ENCODE data around the gene PCDHGB4. TPM values are rescaled to one million over a fixed set of nuclear protein-coding genes. Genes with fewer than 3 reads are reported as not detected.

Gene PCDHGB4
- total RNA-seq = not detected

DNA sequence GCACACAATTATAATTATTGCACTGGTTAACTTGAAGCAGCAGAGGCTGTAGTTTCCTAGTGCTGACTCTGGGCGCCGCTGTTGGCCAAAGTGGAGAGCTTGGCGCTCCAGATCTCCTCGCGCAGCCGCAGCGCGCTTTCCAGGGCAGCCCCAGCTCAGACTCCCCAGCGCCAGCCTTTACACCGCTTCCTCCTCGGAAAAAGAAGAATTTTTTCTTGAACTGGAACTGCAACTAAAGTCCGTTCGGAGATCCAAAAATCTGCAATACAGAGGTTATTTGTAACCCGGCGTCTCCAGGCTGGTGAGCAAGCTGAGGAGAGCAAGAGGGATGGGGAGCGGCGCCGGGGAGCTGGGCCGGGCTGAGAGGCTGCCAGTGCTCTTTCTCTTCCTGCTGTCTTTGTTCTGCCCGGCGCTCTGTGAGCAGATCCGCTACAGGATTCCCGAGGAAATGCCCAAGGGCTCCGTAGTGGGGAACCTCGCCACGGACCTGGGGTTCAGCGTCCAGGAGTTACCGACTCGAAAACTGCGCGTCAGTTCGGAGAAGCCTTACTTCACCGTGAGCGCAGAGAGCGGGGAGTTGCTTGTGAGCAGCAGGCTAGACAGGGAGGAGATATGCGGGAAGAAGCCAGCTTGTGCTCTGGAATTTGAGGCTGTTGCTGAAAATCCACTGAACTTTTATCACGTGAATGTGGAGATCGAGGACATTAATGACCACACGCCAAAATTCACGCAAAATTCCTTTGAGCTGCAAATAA is at the start of gene PCDHGB4:
TSS of gene PCDHGB4 (plus strand) at position 142 of the 755 bp plus-strand sequence. CDS start at position 329, 187 bp downstream.

DNA sequence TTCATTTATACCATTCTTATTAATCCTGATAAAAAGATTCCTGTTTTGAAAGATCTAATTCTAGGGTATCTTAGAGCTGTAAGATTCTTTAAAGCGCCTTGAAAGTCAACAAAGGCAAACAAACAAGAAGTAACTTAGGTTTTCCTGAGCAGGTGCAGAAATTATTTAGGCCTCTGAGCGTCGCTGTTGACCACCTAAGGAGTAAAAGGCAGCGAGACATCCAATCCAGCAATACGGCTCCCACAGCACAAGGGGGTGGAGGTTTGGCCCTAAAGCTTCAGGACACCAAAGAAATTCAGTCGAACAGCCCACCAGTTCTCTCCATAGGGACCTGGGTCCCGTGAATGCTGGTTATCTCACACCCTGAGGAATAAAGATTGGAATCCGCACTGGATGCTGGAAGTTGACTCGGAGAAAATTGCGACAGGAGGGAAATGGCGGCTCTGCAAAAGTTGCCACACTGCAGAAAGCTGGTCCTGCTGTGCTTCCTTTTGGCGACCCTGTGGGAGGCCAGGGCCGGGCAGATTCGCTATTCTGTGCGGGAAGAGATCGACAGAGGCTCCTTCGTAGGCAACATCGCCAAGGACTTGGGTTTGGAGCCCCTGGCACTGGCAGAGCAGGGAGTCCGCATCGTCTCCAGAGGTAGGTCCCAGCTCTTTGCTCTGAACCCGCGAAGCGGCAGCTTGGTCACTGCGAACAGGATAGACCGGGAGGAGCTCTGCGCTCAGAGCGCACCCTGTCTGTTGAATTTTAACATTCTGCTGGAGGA is 48.8 kb upstream of the PCDHGB4 start, which contains the start of gene PCDHGA2:
TSS of gene PCDHGA2 (plus strand) at position 223 of the 769 bp plus-strand sequence.

DNA sequence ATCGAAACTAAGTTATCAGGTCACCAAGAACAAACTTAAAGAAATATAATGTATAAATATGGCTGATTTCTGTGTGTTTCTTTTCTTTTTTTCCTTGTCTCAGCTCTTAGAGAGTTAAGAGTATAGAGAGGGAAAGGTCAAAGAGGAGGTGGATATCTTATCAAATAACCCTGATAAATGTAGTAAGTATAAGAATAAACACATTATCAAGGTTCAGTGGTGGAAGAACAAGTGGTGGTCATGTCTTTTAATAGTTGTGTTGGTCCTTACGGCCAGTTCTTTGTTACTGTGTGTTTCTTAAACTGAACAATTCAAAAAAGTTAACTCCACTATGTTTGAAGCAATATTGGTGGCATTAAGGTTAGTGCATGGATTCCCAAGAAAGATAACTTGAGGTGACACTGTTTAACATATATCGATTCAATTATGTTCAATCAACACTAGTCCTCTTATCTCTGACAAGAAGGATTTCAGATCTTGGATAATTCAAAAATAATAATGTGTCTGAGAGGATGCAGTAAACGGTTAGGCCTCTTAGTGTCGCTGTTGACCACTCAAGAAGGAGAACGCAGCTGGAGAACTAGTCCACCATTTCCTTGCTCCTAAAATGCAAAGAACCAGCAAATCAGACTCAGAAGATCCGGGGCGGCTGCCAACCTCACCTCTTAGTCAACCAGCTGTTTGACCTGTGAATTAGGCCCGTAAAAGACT is 44.1 kb upstream of the PCDHGB4 start, which contains the start of gene PCDHGA3:
TSS of gene PCDHGA3 (plus strand) at position 588 of the 711 bp plus-strand sequence. CDS start 205 bp downstream, outside the sequence.

DNA sequence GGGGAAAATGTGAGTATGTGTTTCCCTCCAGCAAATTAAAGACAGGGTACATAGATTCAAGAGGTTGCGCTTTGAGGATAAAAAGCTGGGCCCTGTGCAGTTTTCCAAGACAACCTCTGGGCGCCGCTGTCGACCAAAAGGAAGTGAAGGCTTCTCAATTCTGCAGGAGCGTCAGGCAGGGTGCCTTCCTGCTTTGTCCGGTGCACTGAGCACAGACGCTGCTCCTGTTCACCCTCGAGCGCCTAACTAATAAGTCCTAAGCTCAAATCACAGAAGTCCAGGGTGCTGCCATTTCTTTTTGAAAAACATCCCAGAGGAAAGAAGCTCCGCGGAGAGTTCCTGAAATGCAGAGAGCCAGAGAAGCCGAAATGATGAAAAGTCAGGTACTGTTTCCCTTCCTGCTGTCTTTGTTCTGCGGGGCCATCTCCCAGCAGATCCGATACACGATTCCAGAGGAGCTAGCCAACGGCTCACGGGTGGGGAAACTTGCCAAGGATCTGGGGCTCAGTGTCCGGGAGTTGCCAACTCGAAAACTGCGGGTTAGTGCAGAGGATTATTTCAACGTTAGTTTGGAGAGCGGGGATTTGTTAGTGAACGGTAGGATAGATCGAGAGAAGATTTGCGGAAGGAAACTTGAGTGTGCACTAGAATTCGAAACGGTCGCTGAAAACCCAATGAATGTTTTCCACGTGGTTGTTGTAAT is 37.4 kb upstream of the PCDHGB4 start, which contains the start of gene PCDHGB1:
TSS of gene PCDHGB1 (plus strand) at position 183 of the 703 bp plus-strand sequence. CDS start at position 345, 162 bp downstream.

DNA sequence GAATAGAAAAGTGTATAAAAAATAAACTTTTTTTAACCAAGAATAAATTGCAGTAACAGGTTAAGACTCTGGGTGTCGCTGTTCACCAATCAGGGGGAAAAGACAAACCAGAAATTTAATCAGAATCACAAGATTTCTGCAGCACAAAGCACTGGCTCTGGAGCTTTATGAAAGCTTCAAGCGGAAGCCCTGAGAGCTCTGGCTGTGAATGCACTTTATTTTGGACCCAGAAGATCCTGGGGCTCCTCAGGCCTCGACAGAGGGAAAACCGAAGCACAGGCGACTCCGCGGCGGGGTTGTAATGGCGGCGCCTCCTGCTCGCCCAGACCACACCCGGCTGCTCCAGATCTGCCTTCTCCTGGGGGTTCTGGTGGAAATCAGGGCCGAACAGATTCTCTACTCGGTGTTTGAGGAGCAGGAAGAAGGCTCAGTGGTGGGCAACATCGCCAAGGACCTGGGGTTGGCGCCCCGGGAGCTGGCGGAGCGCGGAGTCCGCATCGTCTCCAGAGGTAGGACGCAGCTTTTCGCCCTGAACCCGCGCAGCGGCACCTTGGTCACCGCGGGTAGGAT is 32.5 kb upstream of the PCDHGB4 start, which contains the start of gene PCDHGA4:
TSS of gene PCDHGA4 (plus strand) at position 122 of the 570 bp plus-strand sequence. CDS start at position 209, 87 bp downstream.

DNA sequence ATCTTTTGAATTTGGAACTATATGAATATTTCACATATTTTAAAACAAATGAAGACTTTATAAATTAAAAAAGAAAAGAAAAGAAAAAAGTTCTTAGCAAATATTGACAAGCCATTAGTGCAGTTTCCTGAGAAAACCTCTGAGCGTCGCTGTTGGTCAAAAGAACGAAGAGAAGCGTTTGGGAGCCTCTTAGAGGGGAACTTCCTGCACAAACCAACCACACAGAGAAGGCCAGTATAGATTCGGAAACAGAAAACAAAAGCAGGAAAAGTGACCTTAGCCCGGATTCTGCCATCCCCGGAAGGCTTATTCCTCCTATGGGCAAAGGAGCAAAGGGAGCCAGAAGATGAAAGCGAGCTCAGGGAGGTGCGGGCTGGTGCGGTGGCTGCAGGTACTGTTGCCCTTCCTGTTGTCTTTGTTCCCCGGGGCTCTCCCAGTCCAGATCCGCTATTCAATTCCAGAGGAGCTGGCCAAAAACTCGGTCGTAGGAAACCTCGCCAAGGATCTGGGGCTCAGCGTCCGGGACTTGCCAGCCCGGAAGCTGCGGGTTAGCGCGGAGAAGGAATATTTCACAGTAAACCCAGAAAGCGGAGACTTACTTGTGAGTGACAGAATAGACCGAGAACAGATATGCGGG is 27.6 kb upstream of the PCDHGB4 start, which contains the start of gene PCDHGB2:
TSS of gene PCDHGB2 (plus strand) at position 205 of the 637 bp plus-strand sequence. CDS start at position 347, 142 bp downstream.

DNA sequence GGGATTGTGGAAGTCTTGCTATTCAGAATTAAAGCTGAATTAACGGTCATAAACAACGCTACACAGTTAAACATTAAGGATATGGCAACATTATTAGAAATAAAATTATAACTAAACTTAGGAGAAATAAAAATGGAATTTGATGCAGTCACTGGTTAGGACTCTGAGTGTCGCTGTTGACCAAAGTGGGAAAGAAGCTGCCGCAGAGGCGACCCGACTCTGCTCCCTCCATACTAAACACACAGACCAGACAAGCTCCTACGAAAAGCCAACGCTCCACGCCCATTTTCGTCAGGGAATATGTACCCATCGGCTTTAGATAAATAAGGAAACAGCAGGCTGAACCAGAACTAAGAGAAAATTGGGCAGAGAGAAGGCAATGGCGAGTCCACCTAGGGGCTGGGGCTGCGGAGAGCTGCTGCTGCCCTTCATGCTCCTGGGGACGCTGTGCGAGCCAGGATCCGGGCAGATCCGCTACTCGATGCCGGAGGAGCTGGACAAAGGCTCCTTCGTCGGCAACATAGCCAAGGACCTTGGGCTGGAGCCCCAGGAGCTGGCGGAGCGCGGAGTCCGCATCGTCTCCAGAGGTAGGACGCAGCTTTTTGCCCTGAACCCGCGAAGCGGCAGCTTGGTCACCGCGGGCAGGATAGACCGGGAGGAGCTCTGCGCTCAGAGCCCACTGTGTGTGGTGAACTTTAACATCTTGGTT is 23.4 kb upstream of the PCDHGB4 start, which contains the start of gene PCDHGA5:
TSS of gene PCDHGA5 (plus strand) at position 211 of the 709 bp plus-strand sequence. CDS start at position 380, 169 bp downstream.

DNA sequence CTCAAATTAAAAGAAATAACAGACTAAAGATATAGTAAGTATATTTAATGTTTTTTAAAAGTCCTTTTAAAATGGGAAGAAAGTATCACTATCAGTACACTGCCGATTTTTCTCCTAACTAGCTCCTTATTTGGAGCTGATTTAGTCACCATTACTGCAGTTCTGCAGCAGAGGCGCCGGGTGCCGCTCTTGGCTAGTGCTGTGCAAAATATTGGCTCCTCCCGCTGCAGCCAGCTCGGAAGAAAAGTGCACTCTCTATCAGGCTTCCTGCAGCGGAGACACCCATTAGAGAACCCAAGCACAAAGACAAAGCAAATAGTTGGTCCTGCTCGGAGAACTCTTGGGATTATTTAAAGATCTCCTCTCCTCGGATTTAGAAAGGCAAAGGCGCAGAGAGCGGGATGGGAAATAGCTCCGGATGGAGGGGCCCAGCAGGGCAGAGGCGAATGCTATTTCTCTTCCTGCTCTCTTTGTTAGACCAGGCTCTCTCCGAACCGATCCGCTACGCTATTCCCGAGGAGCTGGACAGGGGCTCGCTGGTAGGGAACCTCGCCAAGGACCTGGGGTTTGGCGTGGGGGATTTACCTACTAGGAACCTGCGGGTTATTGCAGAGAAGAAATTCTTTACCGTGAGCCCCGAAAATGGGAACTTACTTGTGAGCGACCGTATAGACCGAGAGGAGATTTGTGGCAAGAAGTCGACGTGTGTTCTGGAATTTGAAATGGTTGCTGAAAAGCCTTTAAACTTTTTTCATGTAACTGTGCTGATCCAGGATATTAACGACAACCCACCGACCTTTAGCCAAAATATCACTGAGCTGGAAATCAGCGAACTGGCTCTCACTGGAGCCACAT is 17.3 kb upstream of the PCDHGB4 start, which contains the start of gene PCDHGB3:
TSS of gene PCDHGB3 (plus strand) at position 249 of the 855 bp plus-strand sequence. CDS start at position 402, 153 bp downstream.

DNA sequence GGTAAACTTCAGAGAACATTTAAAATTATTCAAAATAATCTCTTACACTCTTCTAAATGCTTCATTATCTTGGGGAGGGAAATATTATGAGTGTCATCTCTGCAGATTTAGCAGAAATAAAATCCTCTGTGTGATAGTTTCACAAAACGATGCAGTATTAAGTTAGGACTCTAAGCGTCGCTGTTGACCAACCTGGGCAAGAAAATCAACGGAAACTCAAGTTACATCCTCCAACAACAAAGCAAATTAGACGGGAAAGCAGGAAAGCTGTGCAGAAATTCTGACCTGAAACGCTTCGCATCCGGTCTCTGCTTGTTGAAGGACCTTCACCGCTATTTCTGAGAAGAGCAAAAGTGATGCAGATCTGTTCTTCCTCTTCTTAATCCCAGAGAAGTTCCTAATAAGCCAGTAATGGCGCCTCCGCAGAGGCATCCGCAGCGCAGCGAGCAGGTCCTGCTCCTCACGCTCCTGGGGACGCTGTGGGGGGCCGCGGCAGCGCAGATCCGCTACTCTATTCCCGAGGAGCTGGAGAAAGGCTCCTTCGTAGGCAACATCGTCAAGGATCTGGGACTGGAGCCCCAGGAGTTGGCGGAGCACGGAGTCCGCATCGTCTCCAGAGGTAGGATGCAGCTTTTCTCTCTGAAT is 13.7 kb upstream of the PCDHGB4 start, which contains the start of gene PCDHGA6:
TSS of gene PCDHGA6 (plus strand) at position 219 of the 645 bp plus-strand sequence. CDS start at position 412, 193 bp downstream.

DNA sequence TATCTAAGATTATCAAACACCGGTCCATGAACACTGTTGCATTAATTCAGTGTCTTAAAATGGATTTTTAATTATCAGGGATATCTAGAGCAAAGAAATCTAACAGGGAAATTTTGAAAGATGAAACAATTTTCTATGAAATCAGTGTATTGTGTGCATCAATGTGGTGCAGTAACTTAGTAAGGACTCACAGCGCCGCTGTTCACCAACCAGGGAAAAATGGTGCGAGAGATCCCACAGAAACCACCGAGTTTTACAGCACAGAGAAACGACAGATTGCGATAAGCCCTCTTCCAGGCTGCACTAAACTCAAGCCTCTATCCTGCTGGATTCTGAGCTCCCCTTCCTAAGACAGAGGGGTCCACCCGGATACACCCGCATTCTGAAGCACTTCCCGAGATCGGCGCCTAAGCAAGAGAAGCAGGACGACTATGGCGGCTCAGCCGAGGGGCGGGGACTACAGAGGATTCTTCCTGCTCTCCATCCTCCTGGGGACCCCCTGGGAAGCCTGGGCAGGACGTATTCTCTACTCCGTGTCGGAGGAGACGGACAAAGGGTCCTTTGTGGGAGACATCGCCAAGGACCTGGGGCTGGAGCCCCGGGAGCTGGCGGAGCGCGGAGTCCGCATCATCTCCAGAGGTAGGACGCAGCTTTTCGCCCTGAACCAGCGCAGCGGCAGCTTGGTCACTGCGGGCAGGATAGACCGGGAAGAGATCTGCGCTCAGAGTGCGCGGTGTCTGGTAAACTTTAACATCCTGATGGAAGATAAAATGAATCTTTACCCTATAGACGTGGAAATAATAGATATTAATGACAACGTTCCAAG is 4.8 kb upstream of the PCDHGB4 start, which contains the start of gene PCDHGA7:
TSS of gene PCDHGA7 (plus strand) at position 274 of the 826 bp plus-strand sequence. CDS start at position 432, 158 bp downstream.

DNA sequence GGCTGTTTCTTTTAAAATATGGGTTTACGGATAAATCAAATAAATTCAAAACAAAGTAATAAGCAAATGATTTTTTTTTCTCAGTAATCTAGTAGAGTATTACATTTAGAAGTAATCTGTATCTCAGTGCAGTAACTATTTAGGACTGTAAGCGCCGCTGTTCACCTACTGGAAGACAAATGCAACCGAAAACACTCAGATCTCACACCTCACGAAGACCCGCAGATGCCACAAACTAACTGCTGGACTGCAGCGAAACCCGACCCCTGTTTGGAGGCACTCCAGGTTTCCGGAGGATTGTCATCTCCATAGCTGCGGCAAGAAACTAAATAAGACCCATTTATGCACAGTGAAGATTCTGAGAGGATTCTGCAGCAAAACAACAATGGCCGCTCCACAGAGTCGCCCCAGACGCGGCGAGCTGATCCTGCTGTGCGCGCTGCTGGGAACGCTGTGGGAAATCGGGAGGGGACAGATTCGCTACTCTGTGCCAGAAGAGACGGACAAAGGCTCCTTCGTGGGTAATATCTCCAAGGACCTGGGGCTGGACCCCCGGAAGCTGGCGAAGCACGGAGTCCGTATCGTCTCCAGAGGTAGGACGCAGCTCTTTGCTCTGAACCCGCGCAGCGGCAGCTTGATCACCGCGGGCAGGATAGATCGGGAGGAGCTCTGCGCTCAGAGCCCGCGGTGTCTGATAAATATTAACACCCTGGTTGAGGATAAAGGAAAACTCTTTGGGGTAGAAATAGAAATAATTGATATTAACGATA is 5.1 kb downstream of the PCDHGB4 start, which contains the start of gene PCDHGA8:
TSS of gene PCDHGA8 (plus strand) at position 205 of the 770 bp plus-strand sequence. CDS start at position 386, 181 bp downstream.

DNA sequence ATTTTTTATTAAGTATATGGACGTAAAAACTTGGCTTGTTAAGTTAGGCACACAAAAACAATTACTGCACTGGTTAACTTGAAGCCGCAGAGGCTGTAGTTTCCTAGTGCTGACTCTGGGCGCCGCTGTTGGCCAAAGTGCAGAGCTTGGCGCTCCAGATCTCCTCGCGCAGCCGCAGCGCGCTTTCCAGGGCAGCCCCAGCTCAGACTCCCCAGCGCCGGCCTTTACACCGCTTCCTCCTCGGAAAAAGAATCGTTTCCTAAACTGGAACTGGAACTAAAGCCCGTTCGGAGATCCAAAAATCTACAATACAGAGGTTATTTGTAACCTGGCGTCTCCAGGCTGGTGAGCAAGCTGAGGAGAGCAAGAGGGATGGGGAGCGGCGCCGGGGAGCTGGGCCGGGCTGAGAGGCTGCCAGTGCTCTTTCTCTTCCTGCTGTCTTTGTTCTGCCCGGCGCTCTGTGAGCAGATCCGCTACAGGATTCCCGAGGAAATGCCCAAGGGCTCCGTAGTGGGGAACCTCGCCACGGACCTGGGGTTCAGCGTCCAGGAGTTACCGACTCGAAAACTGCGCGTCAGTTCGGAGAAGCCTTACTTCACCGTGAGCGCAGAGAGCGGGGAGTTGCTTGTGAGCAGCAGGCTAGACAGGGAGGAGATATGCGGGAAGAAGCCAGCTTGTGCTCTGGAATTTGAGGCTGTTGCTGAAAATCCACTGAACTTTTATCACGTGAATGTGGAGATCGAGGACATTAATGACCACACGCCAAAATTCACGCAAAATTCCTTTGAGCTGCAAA is 10.5 kb downstream of the PCDHGB4 start, which contains the start of gene PCDHGB5:
TSS of gene PCDHGB5 (plus strand) at position 192 of the 796 bp plus-strand sequence. CDS start at position 373, 181 bp downstream.

DNA sequence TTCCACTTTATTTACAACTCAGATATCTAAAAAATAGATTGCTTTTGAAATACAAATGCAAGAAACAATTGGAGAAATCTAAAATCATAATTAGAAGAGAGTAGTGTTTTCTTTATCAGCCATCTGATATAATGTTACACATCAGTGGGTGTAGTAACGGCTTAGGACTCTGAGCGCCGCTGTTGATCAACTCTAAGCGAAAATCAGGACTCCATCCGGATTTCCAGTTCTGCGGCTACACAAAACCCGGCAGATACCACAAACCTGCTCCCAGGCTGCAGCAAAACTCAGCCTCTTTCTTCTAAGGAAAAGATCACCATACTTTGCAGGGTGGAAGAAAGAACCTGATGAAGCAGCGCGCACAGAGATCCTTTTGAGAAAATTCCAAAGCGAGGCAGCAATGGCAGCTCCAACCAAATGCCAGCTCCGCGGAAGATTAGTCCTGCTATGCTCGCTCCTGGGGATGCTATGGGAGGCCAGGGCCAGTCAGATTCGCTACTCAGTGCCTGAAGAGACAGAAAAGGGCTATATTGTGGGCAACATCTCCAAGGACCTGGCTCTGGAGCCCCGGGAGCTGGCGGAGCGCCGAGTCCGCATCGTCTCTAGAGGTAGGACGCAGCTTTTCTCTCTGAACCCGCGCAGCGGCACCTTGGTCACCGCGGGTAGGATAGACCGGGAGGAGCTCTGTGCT is 15.2 kb downstream of the PCDHGB4 start, which contains the start of gene PCDHGA9:
TSS of gene PCDHGA9 (plus strand) at position 226 of the 691 bp plus-strand sequence. CDS start at position 401, 175 bp downstream.

DNA sequence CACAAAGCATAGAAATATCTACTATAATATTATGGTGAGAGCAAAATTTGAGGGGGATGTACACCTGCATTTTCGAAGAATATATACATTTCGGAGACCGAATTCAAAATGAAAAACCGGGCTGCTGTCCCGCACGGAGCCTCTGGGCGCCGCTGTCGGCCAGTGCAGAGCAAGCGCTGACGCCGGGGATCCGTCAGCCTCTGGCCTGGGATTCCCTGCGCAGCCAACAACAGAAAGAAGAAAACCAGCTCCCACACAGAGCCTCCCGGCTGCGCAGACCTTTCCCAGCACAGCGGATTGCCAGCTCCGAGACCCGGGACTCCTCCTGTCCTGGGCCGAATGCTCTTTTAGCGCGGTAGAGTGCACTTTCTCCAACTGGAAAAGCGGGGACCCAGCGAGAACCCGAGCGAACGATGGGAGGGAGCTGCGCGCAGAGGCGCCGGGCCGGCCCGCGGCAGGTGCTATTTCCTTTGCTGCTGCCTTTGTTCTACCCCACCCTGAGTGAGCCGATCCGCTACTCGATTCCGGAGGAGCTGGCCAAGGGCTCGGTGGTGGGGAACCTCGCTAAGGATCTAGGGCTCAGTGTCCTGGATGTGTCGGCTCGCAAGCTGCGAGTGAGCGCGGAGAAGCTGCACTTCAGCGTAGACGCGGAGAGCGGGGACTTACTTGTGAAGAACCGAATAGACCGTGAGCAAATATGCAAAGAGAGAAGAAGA is 20.4 kb downstream of the PCDHGB4 start, which contains the start of gene PCDHGB6:
TSS of gene PCDHGB6 (plus strand) at position 232 of the 716 bp plus-strand sequence. CDS start at position 414, 182 bp downstream.

